HEK293T (cell line): ENCODE measurements around the gene KIF19.

ENCODE experiments used
- ARNT ChIP-seq: fragments of 450-650 bp; IDR thresholded peaks from 2 replicates; pipeline ENCODE4 v1.6.1; 2017; ENCODE audit warnings: mild to moderate bottlenecking
- ELF4 ChIP-seq: fragments of 450-650 bp; IDR thresholded peaks from 2 replicates; pipeline ENCODE4 v1.6.1; 2017; ENCODE audit warnings: antibody characterized with exemption
- FOXA1 ChIP-seq: fragments of 450-650 bp; IDR thresholded peaks from 2 replicates; pipeline ENCODE4 v1.6.1; 2016; ENCODE audit warnings: mild to moderate bottlenecking
- FOXK2 ChIP-seq: fragments of 450-650 bp; IDR thresholded peaks from 2 replicates; pipeline ENCODE4 v1.6.1; 2016; ENCODE audit warnings: mild to moderate bottlenecking
- FOXM1 ChIP-seq: fragments of 450-650 bp; IDR thresholded peaks from 2 replicates; pipeline ENCODE4 v1.6.1; 2017; ENCODE audit warnings: mild to moderate bottlenecking, borderline replicate concordance
- HDGF ChIP-seq: fragments of 450-650 bp; IDR thresholded peaks from 2 replicates; pipeline ENCODE4 v1.6.1; 2017; ENCODE audit warnings: antibody characterized with exemption, borderline replicate concordance
- LEF1 ChIP-seq: fragments of 450-650 bp; IDR thresholded peaks from 2 replicates; pipeline ENCODE4 v1.6.1; 2017; ENCODE audit warnings: mild to moderate bottlenecking, borderline replicate concordance
- NFRKB ChIP-seq: fragments of 450-650 bp; IDR thresholded peaks from 2 replicates; pipeline ENCODE4 v1.6.1; 2016; ENCODE audit warnings: mild to moderate bottlenecking, moderate library complexity
- SP1 ChIP-seq: fragments of 450-650 bp; IDR thresholded peaks from 2 replicates; pipeline ENCODE4 v1.6.1; 2017
- SUZ12 ChIP-seq: fragments of 450-650 bp; IDR thresholded peaks from 2 replicates; pipeline ENCODE4 v1.6.1; 2016; ENCODE audit warnings: mild to moderate bottlenecking

- TF ChIP-seq ELF4 (no peak), SP1 (no peak), HDGF (no peak), LEF1 (no peak), NFRKB (no peak), FOXK2 (no peak), ARNT (no peak), FOXA1 (no peak), FOXM1 (no peak), SUZ12 (no peak)
These were observed 29.5 kb upstream of the KIF19 start for GRCh38 chr17:74296548-74296936.
